H9 (cell line): ENCODE data around the gene PIP5K1C. TPM values are rescaled to one million over a fixed set of nuclear protein-coding genes. Genes with fewer than 3 reads are reported as not detected.
A peak's percentile ranks its signal among the peaks of the same experiment; 100 is the strongest.

Experiments
- DNase-seq: peaks from one replicate; pipeline ENCODE4 v3.0.0-alpha.2; 2017
- H2AFZ ChIP-seq: one replicate; pipeline ENCODE4 v1.6.1; 2013; ENCODE audit warnings: mild to moderate bottlenecking, low read length, control low read depth, moderate library complexity
- H2AK5ac ChIP-seq: 2 replicates; pipeline ENCODE4 v1.6.1; 2013; ENCODE audit warnings: low read length, control low read depth, mixed read lengths; ENCODE audit not compliant: insufficient read length
- H2BK120ac ChIP-seq: one replicate; pipeline ENCODE4 v1.6.1; 2013; ENCODE audit warnings: low read depth, mild to moderate bottlenecking, low read length, control low read depth, inconsistent platforms; ENCODE audit not compliant: poor library complexity, severe bottlenecking
- H2BK12ac ChIP-seq: 2 replicates; pipeline ENCODE4 v1.6.1; 2013; ENCODE audit warnings: low read length, control low read depth, mixed read lengths, low read depth; ENCODE audit not compliant: insufficient read length
- H2BK15ac ChIP-seq: 2 replicates; pipeline ENCODE4 v1.6.1; 2013; ENCODE audit warnings: low read depth, low read length, control low read depth
- H2BK20ac ChIP-seq: one replicate; pipeline ENCODE4 v1.6.1; 2013; ENCODE audit warnings: low read depth, mild to moderate bottlenecking, low read length, control low read depth, inconsistent platforms; ENCODE audit not compliant: poor library complexity, severe bottlenecking
- H2BK5ac ChIP-seq: 2 replicates; pipeline ENCODE4 v1.6.1; 2013; ENCODE audit warnings: low read length, control low read depth, mixed read lengths; ENCODE audit not compliant: insufficient read length
- H3K14ac ChIP-seq: 2 replicates; pipeline ENCODE4 v1.6.1; 2013; ENCODE audit warnings: low read length, control low read depth; ENCODE audit not compliant: insufficient read depth
- H3K18ac ChIP-seq: 2 replicates; pipeline ENCODE4 v1.6.1; 2013; ENCODE audit warnings: low read depth, mild to moderate bottlenecking, mixed read lengths, low read length, control low read depth; ENCODE audit not compliant: insufficient read length
- H3K23ac ChIP-seq: 2 replicates; pipeline ENCODE4 v1.6.1; 2013; ENCODE audit warnings: low read length, control low read depth, mixed read lengths, low read depth; ENCODE audit not compliant: insufficient read length
- H3K23me2 ChIP-seq: 2 replicates; pipeline ENCODE4 v1.6.1; 2013; ENCODE audit warnings: low read depth, mild to moderate bottlenecking, mixed read lengths, low read length, control low read depth; ENCODE audit not compliant: insufficient read length, poor library complexity, severe bottlenecking
- H3K27ac ChIP-seq: 2 replicates; pipeline ENCODE4 v1.5.1; 2013; ENCODE audit warnings: low read length, control low read depth, mixed read lengths, low read depth; ENCODE audit not compliant: insufficient read length
- H3K27me3 ChIP-seq: 2 replicates; pipeline ENCODE4 v1.6.1; 2013; ENCODE audit warnings: low read length, control low read depth, inconsistent platforms; ENCODE audit not compliant: insufficient read depth
- H3K4ac ChIP-seq: 2 replicates; pipeline ENCODE4 v1.6.1; 2013; ENCODE audit warnings: low read depth, mild to moderate bottlenecking, control low read depth, inconsistent platforms, low read length, moderate library complexity
- H3K4me1 ChIP-seq: 2 replicates; pipeline ENCODE4 v1.6.1; 2013; ENCODE audit warnings: low read length, control low read depth, inconsistent platforms; ENCODE audit not compliant: insufficient read depth
- H3K4me2 ChIP-seq: 2 replicates; pipeline ENCODE4 v1.6.1; 2013; ENCODE audit warnings: low read length, control low read depth, mixed read lengths; ENCODE audit not compliant: insufficient read length, insufficient read depth
- H3K56ac ChIP-seq: 2 replicates; pipeline ENCODE4 v1.6.1; 2013; ENCODE audit warnings: low read depth, mild to moderate bottlenecking, mixed read lengths, low read length, control low read depth; ENCODE audit not compliant: insufficient read length
- H3K79me1 ChIP-seq: 2 replicates; pipeline ENCODE4 v1.6.1; 2013; ENCODE audit warnings: low read depth, mild to moderate bottlenecking, moderate library complexity, low read length, control low read depth, inconsistent platforms; ENCODE audit not compliant: insufficient read depth, poor library complexity, severe bottlenecking
- H3K79me2 ChIP-seq: 2 replicates; pipeline ENCODE4 v1.6.1; 2013; ENCODE audit warnings: low read length, control low read depth, inconsistent platforms; ENCODE audit not compliant: insufficient read depth
- H3K9ac ChIP-seq: 2 replicates; pipeline ENCODE4 v1.6.1; 2013; ENCODE audit warnings: low read length, control low read depth, mixed read lengths; ENCODE audit not compliant: insufficient read length; ENCODE audit errors: extremely low read depth
- H3K9me3 ChIP-seq: one replicate; pipeline ENCODE4 v1.6.1; 2013; ENCODE audit warnings: low read depth, low read length, inconsistent platforms; ENCODE audit not compliant: control insufficient read depth
- H3T11ph ChIP-seq: one replicate; pipeline ENCODE4 v1.6.1; 2013; ENCODE audit warnings: mild to moderate bottlenecking, low read length, control low read depth, inconsistent platforms
- H4K20me1 ChIP-seq: one replicate; pipeline ENCODE4 v1.6.1; 2013; ENCODE audit not compliant: control insufficient read depth, insufficient read length, insufficient read depth
- H4K5ac ChIP-seq: 2 replicates; pipeline ENCODE4 v1.6.1; 2013; ENCODE audit warnings: low read depth, mild to moderate bottlenecking, mixed read lengths, low read length, control low read depth; ENCODE audit not compliant: insufficient read length
- H4K8ac ChIP-seq: replicated peaks from 2 replicates; pipeline ENCODE4 v1.6.1; 2013; ENCODE audit warnings: low read length, control low read depth, mixed read lengths, low read depth; ENCODE audit not compliant: insufficient read length
- H4K91ac ChIP-seq: 2 replicates; pipeline ENCODE4 v1.6.1; 2013; ENCODE audit warnings: low read depth, mild to moderate bottlenecking, moderate library complexity, mixed read lengths, low read length, control low read depth; ENCODE audit not compliant: insufficient read length
- H3K27ac Mint-ChIP-seq, 3 experiments: 2 replicates in 2 of 3; 3 replicates in 1 of 3; pipeline ENCODE4 v1.8.0; 2020 to 2021; ENCODE audit warnings: mixed read lengths in 3 of 3, mild to moderate bottlenecking in 1 of 3, moderate library complexity in 1 of 3
- H3K27me3 Mint-ChIP-seq: 2 replicates; pipeline ENCODE4 v1.8.0; 2021; ENCODE audit warnings: low read depth, mild to moderate bottlenecking, moderate library complexity, mixed read lengths
- H3K36me3 Mint-ChIP-seq, 3 experiments: 2 replicates in 2 of 3; 3 replicates in 1 of 3; pipeline ENCODE4 v1.8.0; 2020 to 2021; ENCODE audit warnings: low read depth in 3 of 3, mixed read lengths in 3 of 3; ENCODE audit not compliant: insufficient read depth in 1 of 3
- H3K4me1 Mint-ChIP-seq, 2 experiments: 2 replicates each; pipeline ENCODE4 v1.8.0; 2020; ENCODE audit warnings: mixed read lengths in 2 of 2
- H3K4me3 Mint-ChIP-seq, 2 experiments: 2 replicates in 1 of 2; 3 replicates in 1 of 2; pipeline ENCODE4 v1.8.0; 2020 to 2021; ENCODE audit warnings: mild to moderate bottlenecking in 2 of 2, mixed read lengths in 2 of 2, moderate library complexity in 1 of 2
- H3K9me3 Mint-ChIP-seq, 2 experiments: 2 replicates in 1 of 2; 3 replicates in 1 of 2; pipeline ENCODE4 v1.8.0; 2020; ENCODE audit warnings: mild to moderate bottlenecking in 2 of 2, mixed read lengths in 2 of 2, moderate library complexity in 1 of 2
- CTCF ChIP-seq: fragments of 200-600 bp; sonication (generic); conservative IDR thresholded peaks from 3 replicates; pipeline ENCODE4 v1.8.0; 2021; ENCODE audit warnings: antibody characterized with exemption, mild to moderate bottlenecking
- WGBS: extraction: QIAGEN DNeasy Blood & Tissue Kit; methylation state at CpG from one replicate; pipeline ENCODE4 v1.1.7; 2013; ENCODE audit warnings: missing lambda C conversion rate, low lambda C conversion rate, mixed read lengths; ENCODE audit not compliant: insufficient read length; ENCODE audit errors: extremely low coverage; 5-methylcytosine and 5-hydroxymethylcytosine counted together
- total RNA-seq: library from RNA; stranded (reverse); gene quantifications from 2 replicates; pipeline ENCODE4 v1.2.1, GENCODE V29; 2021

PIP5K1C gene
- total RNA-seq, 1 experiment from 2014 or later: 41.7 TPM

DNA sequence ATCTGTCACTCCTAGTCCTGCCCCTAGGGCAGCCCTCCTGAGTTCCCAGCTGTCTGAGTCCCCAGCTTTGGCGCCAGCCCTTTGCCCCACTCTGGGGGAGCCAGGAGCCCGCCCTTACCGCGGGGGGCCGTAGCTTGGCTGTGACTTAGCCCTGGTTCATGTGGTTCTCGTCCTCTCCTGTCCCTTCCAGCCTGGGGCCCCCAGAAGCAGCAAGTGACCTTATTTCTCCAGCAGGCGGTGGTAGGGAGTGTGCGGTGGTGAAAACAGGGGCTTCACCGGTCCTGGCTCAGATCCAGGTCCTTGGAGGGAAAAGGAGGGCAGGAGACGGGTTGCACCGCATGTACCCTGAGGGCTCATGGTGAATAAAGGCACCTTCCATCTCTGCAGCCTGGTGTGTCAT is 107.1 kb downstream of the PIP5K1C start:
- TF ChIP-seq CTCF: peak; percentile 62
- H3K36me3 Mint-ChIP-seq: no peaks in the 10 kb centered on the region; a peak in 1 of 7 replicates
- H3K9me3 ChIP-seq: no peaks in the 10 kb centered on the region
- H2BK5ac ChIP-seq: no peak overlapping the region
- no peak overlapping the region for H4K8ac ChIP-seq
- no CpG with 5 or more reads among the region's 11 CpGs for WGBS
- H3K4me1 ChIP-seq: no peaks in the 10 kb centered on the region
- H3K27ac Mint-ChIP-seq: no peak overlapping the region
- H4K20me1 ChIP-seq: no peaks in the 10 kb centered on the region
- H3K4ac ChIP-seq: no peak overlapping the region
- H2BK15ac ChIP-seq: no peak overlapping the region
- peaks cover 52% of the 10 kb centered on the region for H3K27me3 Mint-ChIP-seq
- peak; percentile 73 for DNase-seq
- H2AK5ac ChIP-seq: no peak overlapping the region
- no peak overlapping the region for H3K27ac ChIP-seq
- peaks cover 13 to 17% of the 10 kb centered on the region in 2 experiments for H3K9me3 Mint-ChIP-seq
- no peak overlapping the region for H2BK20ac ChIP-seq
- H4K91ac ChIP-seq: no peak overlapping the region
- H3T11ph ChIP-seq: no peak overlapping the region
- no peak overlapping the region for H3K18ac ChIP-seq
- no peak overlapping the region for H3K4me3 Mint-ChIP-seq
- no peak overlapping the region for H2AFZ ChIP-seq
- no peaks in the 10 kb centered on the region for H3K23me2 ChIP-seq
- H2BK120ac ChIP-seq: no peak overlapping the region
- H3K9ac ChIP-seq: no peak overlapping the region
- H2BK12ac ChIP-seq: no peak overlapping the region
- peaks cover 4% of the 10 kb centered on the region; the same call in 1 of the 2 replicates for H3K27me3 ChIP-seq
- no peaks in the 10 kb centered on the region for H3K79me2 ChIP-seq
- no peaks in the 10 kb centered on the region for H3K4me1 Mint-ChIP-seq
- no peak overlapping the region for H3K56ac ChIP-seq
- H3K14ac ChIP-seq: no peak overlapping the region
- no peak overlapping the region for H3K23ac ChIP-seq
- no peak overlapping the region for H4K5ac ChIP-seq
- no peaks in the 10 kb centered on the region for H3K79me1 ChIP-seq
- no peak overlapping the region for H3K4me2 ChIP-seq
